ENCODE results near the gene POLD4. TPM values are rescaled to one million over a fixed set of nuclear protein-coding genes. Genes with fewer than 3 reads are reported as not detected.

Gene POLD4
- total RNA-seq, 2 donors from 2014 or later = 54.5 to 59.3 TPM

- no peak for ATAC-seq
- DNase-seq = no peak
- intact Hi-C loops (cut with DNase I) = no loop called here
Observed at GRCh38 chr11:67364169-67364568, 10.8 kb upstream of the POLD4 start.

- DNase-seq (no peak), ATAC-seq (no peak)
- intact Hi-C loops (cut with DNase I) = loop anchor here in 1 of 2 donors (2.0 kb wide), 1 partner anchor 25 kb away; no protein-coding TSS in a partner anchor
Observed at GRCh38 chr11:67357831-67358670, 4.7 kb upstream of the POLD4 start.

- peak in 1 of 2 donors; percentile 1 for ATAC-seq
- DNase-seq = peak; percentile 54
- intact Hi-C loops (cut with DNase I) = loop anchor here in 1 of 2 donors (2.0 kb wide), 1 partner anchor 26 kb away; no protein-coding TSS in a partner anchor
Observed at GRCh38 chr11:67356864-67357561, 3.7 kb upstream of the POLD4 start.

GRCh38 chr11:67356387-67356863, 3.1 kb upstream of the POLD4 start:
- intact Hi-C loops (cut with DNase I) = loop anchor here in 1 of 2 donors (2.0 kb wide), 1 partner anchor 26 kb away; no protein-coding TSS in a partner anchor
- DNase-seq (no peak), ATAC-seq (no peak)

GRCh38 chr11:67355794-67356386, 2.5 kb upstream of the POLD4 start:
- intact Hi-C loops (cut with DNase I) = loop anchor here in 1 of 2 donors (2.0 kb wide), 1 partner anchor 27 kb away; no protein-coding TSS in a partner anchor
- DNase-seq = no peak
- ATAC-seq = no peak

- intact Hi-C loops (cut with DNase I) = no loop called here
- no peak for ATAC-seq
- no peak for DNase-seq
Observed at GRCh38 chr11:67355023-67355793, 1.9 kb upstream of the POLD4 start.

DNA sequence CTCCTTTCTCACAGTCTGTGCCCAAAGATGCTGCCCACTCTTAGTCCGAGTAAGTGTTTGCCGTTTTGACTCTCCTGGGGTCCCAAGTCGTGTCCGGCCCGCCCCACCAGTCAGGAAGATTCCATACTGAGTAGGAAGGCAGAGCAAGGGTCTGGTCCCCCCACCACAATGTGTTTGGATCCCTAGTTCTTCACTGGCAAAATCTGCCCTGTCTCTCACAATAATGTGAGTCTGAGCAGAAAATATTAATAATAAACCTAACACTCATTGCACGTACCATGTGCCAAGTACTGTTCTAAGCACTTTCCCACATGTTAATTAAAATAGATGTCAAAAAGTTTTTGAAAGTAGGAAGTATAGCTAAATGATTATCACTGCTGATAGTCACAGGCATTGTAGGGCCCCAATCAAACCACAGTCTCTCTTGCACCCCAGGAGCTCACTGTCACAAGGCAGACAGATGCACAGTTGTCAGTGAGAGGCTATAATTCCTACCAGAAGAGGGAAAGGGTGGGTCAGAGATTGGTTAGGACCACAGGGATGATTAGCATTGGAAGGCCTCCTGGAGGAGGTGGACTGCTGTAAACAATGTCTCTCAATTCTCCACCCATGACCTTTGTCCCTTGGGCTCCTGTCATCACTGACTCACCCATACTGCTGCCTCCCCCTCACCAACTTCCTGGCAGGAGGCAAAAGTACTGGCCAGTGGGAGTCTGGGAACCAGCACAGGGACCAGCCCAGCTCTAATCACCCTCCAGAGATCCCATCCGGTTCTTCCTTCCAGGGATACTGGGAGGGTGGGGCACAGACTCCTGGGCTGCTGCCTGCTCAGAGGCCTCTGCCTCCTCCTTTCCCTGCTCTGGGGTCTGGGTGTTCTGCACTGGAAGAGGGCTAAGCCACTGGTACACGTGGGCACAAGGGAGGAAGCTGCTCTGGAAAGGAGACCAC, 1.0 kb upstream of the POLD4 start:
- intact Hi-C loops (cut with DNase I) = no loop called here
- peak; percentile 89 for DNase-seq
- ATAC-seq = peak; percentile 9 to 61

DNA sequence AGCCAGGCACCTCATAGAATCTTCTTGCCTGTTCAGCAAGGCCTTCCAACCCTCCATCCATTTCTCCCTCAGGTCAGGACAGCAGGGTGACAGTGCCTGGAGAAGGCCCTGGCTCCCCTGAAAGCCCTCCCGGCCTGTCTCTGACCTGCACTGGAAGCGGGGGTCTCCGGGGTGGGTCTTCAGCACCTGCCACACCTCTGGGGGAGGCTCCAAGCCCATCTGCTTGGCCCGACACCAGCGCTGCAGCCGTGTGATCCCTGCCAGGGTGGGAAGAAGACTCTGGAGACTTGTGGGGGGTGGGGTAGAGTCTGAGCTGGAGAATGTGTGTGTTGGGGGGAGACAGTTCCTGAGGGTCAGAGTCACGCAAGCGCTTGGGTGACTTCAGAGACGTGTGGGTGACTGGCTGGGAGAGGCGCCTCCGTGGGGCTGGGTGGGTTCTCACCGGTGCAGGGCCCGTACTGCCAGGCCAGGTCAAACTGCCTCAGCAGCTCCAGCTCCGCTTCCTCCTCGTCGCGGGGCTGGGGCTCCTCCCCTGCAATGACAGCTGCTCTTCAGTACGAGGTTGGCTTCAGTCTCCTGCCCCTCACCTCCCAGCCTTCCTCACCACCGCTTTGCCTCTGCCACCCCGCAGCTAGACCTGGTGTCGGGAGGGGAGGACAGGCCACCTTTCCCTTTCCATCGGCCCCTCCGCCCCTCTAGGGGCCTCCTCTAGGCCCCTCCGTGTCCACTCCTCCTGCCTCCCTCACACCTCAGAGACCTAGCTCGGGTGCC, 615 bp downstream of the POLD4 start:
- ATAC-seq (peak; percentile 7 to 20), DNase-seq (peak; percentile 64)
- intact Hi-C loops (cut with DNase I) = no loop called here

- ATAC-seq = no peak
- intact Hi-C loops (cut with DNase I) = no loop called here
- peak; percentile 52 for DNase-seq
Observed at GRCh38 chr11:67351275-67352005, 1.9 kb downstream of the POLD4 start.

- DNase-seq = no peak
- intact Hi-C loops (cut with DNase I) = loop anchor here (5.0 kb wide), 1 partner anchor 32 kb away; no protein-coding TSS in a partner anchor
- ATAC-seq = no peak
Observed at GRCh38 chr11:67349928-67350465, 3.3 kb downstream of the POLD4 start.

DNA sequence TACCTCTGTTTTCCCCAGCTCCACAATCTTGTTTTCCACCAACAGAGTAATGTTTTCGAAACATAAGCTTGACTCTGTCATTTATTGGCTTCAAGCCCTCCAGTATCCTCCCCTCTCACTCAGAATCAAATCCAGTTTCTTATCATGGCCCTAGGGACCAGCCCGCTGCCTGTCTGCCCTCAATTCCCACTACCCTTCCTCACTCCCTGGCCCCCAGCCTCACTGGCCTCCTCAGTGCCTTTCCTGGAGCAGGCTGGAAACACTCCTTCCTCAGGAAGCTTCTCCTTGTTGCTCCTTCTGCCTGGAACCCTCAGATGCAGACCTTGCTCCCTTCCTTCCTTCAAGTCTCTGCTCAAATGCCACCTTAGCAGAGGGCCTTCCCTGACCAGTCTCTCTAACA, 3.9 kb downstream of the POLD4 start:
- DNase-seq = no peak

GRCh38 chr11:67349036-67349435, 4.3 kb downstream of the POLD4 start:
- DNase-seq (no peak), ATAC-seq (no peak)
- intact Hi-C loops (cut with DNase I) = loop anchor here (5.0 kb wide), 1 partner anchor 33 kb away; no protein-coding TSS in a partner anchor

More for the DNA sequence above, 3.9 kb downstream of the POLD4 start:
- ATAC-seq = no peak
- intact Hi-C loops (cut with DNase I) = loop anchor here (5.0 kb wide), 1 partner anchor 33 kb away; no protein-coding TSS in a partner anchor

DNA sequence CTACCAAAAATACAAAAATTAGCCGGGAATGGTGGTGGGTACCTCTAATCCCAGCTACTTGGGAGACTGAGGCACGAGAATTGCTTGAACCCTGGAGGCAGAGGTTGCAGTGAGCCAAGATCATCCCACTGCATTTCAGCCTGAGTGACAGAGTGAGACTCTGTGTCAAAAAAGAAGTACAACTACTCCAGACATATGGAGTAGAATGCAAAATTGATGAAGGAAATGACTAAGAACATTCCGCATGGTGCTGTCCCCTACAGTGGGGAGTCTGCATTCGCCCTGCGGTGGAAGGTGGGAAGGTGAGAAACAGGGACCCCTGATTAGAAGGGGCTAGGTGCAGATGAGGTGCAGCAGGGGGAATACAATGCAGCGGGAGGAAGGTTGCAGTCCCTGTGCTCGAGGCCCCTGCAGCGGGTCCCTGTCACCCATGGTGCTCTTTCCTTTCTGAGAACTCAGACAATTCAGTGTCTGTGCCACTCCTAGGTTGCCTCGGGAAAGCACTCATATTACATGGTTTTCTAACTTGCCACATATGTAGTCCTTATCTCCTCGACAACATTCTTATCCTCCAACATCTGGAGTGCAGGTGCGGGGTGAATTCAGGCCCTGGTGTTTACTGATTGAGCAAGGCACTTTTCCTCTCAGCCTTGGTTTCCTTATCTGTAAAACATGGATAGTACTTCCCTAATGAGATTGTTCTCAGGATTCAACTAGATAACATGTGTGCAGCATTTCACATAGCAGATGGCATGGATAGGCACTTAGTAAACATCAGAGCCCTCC, 5.2 kb downstream of the POLD4 start:
- ATAC-seq = no peak
- intact Hi-C loops (cut with DNase I) = loop anchor here (5.0 kb wide), 1 partner anchor 34 kb away; no protein-coding TSS in a partner anchor
- no peak for DNase-seq

DNA sequence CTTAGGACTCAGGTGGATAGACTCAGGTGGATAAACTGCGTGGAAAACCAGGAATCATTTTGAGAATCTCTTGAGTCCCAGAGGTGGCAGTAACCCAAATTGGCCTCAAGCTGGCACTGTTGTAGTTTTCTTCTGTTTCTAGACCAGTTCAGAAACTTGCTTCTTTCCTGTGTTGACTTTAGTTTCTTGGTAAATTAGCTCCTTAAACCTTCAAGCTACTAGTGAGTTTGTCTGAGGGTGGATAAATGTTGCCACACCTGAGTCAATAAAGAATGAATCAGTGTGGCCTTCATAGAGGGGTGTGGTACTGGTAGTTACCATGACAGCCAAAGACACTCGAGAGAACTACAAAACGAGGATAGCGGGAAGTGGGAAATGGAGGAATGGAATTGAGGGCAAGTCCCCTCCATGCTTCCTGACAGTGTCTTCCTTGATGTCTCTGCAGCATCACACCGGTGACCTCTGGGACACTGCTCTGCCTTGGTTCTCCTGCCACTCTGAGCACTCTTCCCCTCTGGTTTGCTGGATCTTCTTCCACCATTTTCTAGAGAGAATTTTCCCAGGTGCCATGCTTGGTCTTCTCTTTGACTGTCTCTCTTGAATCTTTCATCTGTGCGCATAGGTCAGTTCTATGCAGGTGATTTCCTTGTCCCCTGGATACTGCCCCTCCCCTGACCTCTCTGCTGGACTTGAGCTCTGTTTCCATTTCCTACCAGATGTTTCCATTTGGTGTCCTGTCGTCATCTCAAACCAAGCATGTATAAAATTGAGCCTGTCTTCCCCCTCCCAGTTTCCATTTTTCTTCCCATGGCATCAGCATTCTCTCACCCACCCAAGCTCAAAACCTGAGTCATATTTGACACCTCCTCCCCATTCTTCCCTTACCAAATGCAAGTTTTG, 7.2 kb downstream of the POLD4 start:
- DNase-seq (no peak), ATAC-seq (peak in 1 of 2 donors; percentile 45)
- intact Hi-C loops (cut with DNase I) = loop anchor here (5.0 kb wide), 1 partner anchor 36 kb away; no protein-coding TSS in a partner anchor

All from left cardiac atrium (tissue), 4 donors.